Stimulated activated CD8-positive, alpha-beta memory T cell treated with anti-CD3 and anti-CD28 coated beads, Interleukin-15, amount 100 ng/mL, for 48 hours (primary cell): ENCODE measurements around the gene PTOV1.
A peak's percentile ranks its signal among the peaks of the same experiment; 100 is the strongest.

Source experiments
- DNase-seq, 2 donors: peaks; one replicate each; pipeline ENCODE4 v3.0.0-alpha.2; 2020; ENCODE audit warnings: low read depth in 2 of 2

The PTOV1 gene

DNA sequence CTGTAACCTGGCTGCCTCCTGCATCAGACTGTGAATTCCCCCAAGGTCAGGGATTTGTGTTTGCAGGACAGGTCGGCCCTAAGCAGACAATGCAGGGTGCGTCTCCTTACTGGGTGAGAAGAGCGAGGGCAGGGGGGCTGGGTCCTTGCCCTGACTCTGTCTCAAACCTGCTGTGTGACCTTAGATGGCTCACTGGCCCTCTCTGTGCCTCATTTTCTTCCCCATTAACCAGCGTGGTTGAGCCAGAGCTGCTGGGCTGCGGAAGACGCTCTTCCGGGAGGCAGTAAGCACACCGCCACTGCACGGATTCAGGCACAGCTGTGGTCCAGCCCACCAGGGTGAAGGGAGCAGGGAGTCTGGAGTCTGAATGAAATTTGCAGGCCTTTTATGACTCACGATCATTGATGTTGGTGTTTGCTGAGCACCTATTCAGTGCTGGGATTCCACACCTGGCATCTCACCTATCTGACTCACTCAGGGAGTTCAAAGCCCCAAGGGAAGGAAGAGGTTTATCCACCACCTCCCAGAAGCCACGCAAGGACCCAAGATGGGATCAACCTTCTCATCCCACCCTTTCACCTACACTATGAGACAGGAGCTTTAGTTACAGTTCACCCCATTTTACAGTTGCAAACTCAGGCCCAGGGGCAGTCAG lies 23.7 kb downstream of the PTOV1 start:
- DNase-seq: no peak

DNA sequence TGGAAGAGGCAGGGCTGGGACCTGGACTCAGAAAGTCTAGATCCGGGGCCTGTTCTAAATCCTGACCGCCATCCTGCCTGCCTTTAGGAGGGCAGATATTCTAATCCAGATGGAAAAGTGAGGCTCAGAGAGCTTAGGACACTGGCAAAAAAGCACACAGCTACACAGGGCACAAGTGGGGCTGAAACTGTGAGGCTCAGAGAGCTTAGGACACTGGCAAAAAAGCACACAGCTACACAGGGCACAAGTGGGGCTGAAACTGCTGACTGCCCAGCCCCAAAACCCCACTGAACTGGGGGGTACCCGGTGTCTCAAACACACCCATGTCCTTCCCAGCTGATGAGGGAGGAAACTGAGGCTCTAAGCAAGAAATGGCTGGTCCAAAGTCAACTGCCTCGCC lies 24.2 kb downstream of the PTOV1 start:
- DNase-seq: no peak

DNA sequence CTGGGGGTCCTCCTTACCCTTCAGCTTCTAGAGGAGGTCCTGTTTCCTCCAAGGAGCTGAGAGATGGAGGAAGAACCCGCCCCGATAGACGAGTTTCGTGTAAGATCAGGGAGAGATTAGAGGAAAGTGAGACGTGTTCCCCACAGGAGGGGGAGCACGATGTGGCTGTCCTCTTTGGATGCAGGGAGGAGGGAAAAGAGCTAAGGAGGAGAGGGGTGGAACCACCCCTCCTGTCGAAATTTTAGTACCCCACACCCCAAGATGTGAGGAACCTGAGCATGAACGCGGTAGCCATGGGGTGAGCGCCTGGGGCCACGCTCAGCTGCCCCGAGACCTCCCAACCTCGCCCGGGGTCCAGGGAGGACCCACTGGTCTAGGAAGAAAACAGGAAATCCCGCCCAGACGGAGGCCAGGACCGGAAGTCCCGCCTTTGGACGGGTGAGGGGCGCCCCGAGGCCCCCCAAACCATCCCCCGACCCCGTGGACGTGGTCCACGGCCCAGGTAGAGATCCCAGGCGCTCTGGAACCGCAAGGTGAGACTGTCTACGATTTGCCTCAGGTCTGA lies 25.0 kb downstream of the PTOV1 start:
- peak in 1 of 2 donors; percentile 39 for DNase-seq

DNA sequence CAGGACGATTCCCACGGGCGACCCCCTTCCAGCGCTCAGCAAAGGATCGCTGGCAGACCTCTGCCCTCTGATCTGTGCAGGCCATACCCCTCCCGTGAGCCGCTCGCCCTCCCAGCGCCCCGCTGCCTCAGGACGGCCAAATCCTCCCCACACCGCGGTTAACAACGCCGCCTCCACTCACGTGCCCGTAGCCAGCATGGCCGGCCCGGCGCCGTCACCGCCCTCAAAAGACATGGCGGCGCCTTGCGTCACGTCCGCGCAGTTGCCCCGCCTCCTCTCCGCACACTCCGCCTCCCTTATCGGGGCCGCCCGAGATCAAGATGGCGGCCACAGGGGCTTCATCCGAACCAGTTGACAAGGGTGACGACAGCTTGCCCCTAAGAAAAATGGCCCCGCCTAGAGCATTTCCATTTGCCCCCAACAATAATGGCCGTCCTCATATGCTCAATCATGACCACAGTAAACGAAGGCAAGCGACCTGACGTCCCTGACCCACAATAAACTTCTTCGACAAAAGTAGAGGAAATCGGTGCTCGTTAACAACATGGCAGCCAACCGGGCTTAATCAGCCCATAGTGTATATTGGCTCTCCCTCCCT lies 25.6 kb downstream of the PTOV1 start:
- peak; percentile 95 to 97 for DNase-seq

DNA sequence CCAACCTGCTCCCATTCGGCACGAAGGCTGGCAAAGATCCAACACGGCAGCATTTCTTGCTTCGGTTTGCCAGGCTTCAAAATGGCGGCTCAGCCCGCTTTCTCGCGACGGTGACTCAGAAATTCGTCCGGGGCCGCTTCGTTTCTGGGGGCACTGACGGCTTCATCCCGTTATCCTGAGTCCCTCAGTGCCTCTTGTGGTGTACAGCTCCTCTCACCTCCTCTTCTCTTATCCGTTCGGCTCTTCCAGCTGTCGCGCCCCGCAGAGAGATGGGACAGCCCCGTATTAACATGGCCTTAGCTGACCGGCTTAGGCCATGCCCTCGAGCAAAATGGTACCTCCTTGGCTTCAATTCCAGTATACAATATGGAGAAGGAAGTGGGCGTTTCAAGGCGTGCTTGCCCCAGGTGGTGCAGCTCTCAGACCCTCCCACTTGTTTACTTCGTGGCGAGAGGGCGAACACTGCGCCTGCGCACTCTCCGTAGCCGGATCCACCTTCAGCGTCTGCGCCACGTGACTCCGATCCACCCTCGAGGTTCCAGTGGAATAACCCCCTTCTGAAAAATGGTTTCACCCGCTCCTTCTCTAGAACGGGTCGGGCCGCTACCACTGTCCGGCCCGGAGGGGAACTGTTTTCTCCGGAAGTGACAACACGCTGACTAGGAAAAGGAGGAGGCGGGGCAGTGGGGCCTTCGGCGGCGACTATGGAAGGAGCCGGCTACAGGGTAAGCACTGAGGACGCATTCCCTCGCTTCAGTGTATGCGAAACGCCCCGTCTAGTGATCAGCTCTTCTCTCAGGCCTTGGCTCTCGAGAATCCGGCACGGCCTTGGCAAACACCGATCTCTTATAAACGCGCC lies 26.3 kb downstream of the PTOV1 start, which contains the start of the genes AKT1S1 and TBC1D17:
AKT1S1 (minus strand) TSS at position 336 of the 859 bp plus-strand sequence. CDS start 4,060 bp downstream, outside the sequence.
TBC1D17 (plus strand) TSS at position 683 of the 859 bp plus-strand sequence; CDS start at position 705, 22 bp downstream.
- peak; percentile 97 for DNase-seq

DNA sequence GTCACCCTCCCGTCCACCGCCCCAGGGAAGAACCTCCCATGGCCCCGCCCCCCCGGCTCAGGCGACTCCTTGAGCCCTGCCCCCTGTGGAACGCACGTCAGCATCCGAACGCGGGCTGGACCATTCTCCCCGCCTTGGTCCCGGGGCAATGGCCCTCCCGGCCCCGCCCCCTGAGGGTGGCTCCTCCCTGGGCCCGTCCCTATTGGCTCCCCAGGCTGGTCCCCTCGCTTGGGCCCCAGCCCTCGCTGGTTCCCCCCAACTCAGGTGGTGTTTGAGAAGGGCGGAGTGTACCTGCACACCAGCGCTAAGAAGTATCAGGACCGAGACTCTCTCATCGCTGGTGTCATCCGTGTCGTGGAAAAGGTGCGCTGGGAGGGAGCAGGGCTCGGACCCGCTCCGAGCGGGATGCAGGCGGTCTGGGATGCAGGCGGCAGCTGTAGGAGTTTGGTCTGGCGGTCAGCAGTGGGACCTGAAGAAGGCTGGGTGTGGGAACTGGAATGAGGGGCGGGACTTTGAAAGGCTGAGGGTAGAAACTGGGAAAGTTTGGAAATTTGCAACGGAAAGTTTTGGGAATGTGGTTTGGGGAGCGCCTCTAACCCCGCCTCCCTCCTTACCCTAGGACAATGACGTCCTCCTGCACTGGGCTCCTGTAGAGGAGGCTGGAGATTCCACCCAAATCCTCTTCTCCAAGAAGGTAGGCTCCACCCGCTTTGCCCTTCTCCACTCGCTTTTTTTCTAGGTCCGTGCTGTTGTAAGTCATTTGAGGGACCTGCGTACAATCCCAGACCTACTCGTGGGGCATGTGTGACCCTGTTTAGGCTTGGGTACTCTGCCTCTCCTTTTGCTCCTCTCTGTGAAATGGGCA lies 27.2 kb downstream of the PTOV1 start:
- DNase-seq: peak; percentile 98 to 99

DNA sequence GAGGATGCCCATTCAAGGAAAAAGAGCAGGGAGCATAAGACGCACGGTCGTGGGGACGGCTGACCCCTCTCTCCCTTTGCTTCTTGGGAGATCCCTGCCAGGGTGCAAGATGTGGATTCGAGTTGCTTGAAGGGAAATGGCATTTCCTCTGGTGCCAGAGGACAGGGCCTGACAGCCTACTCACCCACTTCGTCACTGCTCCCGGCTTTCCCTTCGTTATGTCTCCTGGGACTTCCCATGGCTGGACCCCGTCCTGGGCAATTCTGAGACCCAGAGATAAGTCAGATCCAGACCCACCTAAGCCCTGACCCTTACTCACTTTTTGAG lies 27.7 kb downstream of the PTOV1 start:
- DNase-seq: no peak

DNA sequence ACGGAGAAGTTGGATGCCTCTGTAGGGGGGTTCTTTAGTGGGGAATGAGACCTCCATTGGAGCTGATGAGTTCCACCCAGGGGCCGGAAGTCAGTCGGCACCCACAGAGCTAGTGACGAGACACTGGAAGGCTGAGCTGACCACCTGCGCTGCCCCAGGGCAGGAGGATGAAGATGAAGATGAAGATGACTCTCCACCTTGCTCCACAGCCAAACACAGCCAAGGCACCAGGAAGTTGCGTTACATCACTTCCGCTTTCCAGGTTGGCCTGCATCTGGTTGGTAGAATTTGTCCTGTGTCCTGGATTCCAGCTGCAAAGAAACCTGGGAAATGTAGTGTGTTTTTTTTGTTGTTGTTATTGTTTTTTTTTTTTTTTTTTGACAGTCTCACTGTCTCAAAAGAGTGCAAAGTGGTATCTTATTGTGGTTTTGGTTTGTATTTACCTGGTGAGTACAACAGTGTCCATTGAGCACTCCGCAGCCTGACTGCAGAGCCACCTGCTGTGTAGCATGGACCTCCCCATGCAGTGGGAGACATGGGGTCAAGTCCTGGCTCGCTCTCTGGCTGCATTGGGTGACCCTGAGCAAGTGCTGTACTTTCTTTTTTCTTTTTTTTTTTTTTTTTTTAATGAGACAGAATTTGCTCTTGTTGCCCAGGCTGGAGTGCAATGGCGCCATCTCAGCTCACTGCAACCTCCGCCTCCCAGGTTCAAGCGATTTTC lies 28.4 kb downstream of the PTOV1 start:
- DNase-seq: no peak

DNA sequence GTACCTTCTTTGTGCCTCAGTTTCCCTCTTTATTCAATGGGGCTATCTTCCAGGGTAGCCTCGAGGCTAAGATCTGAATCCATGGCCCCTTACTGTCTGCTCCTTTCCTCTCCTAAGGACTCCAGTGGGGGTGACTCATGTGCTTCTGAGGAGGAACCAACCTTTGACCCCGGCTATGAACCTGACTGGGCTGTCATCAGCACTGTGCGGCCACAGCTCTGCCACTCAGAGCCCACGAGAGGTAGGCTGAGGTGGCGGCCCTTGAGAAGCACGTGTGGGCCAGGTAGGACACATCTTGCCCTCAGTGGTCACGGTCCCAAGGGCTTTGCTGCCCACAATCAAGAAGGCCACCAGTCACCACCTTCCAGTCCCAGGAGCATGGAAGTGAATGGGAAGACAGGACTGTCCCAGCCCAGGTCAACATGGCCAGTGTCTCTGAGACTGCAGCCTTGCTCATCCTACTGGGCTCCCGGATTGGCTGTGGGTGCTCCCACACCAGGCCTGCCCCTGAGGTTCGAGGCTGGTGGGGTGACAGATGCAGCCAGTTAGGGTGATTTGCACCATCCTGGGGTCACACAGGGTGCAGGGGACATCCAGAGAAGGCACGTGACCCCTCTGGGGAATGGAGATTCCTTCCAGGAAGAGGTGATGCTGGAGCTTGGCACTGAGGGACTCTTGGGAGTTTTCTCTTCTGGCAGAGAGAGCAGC lies 29.4 kb downstream of the PTOV1 start:
- no peak for DNase-seq

DNA sequence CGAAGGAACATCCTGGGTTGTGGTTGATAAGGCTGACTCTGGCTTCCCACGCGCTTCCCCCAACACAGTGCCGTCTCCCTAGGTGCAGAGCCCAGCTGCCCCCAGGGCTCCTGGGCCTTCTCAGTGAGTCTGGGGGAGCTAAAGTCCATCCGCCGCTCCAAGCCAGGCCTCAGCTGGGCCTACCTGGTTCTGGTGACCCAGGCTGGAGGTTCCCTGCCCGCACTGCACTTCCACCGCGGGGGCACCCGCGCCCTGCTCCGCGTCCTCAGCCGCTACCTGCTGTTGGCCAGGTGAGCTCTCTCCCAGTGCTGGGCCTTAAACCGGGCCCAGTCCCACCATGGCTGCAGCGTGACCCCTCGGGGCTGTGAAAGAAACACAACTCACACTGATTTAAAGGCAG lies 30.2 kb downstream of the PTOV1 start:
- DNase-seq: no peak

DNA sequence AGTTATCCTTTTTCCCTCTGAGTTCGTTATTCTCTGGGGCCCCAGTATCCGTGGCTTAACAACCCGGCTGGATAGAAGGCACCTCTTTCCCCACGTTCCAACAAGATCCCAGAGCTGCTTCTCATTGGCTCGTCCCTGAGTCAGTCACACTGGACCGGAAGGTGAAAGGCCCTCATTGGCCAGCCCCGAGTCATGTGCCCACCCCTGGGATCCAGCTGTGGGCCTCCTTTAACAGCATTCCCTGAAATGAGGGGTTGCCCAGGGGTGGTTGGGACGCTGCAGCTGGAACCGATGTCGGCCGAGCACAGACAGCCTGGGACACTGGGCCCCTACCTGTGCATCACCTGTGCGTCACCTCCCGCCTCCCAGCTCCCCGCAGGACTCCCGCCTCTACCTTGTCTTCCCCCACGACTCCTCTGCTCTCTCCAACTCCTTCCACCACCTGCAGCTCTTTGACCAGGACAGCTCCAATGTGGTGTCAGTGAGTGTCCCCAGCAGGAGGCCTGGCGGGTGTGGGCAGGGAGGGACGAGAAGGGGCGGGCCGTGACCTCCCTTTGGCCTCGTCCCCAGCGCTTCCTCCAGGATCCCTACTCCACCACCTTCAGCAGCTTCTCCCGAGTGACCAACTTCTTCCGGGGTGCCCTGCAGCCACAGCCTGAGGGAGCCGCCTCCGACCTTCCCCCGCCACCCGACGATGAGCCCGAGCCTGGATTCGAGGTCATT lies 30.9 kb downstream of the PTOV1 start:
- no peak for DNase-seq

DNA sequence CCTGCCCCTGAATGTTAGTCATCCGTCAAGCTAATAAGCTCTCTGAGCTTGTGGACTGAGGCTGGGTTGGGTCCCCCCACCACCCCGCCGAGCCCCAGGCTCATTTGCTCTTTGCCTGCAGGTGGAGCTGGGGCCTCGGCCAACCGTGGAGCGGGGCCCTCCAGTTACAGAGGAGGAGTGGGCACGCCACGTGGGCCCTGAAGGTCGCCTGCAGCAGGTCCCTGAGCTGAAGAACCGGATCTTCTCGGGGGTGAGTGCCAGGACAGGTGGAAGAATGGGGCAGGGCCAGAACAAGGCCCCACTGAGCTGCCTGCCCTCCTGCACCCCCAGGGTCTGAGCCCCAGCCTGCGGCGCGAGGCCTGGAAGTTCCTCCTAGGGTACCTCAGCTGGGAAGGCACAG lies 31.7 kb downstream of the PTOV1 start:
- no peak for DNase-seq

DNA sequence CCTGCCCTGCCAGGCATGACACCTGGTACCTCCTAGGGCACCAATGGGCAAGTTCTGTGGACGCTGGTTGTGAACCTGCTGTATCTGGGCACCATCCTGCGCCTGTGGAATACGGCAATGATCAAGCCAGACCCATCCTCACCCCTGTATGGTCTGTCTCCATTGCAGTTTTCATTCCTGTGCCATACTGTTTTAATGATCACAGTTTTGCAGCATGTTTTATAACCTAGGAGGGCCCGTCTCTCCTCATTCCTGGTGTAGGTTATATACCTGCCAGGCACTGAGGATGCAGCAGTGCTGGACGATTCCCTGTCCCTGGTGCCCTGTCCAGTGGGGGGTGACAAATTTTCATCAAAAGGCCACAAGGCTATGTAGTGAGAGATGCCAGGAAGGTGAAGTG lies 32.1 kb downstream of the PTOV1 start:
- DNase-seq: no peak

DNA sequence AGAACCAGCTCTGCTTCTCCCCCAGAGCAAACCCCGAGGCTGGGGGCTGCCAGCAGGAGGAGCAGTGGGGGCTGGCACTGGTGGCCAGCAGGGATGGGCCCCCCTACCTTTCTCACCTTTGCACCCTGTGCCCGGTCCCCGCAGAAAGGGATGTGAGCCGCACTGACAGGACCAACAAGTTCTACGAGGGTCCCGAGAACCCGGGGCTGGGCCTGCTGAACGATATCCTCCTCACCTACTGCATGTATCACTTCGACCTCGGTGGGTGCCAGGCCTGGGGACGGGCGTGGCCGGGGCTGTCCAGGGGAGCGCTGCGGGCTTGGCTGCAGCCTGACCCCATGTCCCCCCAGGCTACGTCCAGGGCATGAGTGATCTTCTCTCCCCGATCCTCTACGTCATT lies 33.1 kb downstream of the PTOV1 start:
- DNase-seq: no peak

DNA sequence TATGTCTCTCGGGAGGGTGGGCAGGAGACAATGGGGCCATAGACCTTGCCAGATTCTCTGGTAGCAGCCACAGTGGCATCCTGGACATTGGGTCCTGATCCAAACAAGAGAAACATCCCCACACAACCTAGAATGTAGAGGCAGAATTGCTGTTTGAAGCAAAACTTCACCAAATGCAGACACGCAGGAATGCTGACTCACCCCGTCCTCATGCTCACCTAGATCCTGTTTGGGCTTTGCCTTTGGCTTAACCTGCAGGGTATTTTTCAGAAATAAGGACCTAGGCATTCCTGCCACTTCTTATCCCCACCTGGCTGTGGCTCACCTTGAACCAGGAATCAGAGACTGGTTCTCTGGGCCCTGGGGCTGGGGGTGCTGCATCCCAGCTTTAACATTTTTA lies 33.8 kb downstream of the PTOV1 start:
- no peak for DNase-seq

DNA sequence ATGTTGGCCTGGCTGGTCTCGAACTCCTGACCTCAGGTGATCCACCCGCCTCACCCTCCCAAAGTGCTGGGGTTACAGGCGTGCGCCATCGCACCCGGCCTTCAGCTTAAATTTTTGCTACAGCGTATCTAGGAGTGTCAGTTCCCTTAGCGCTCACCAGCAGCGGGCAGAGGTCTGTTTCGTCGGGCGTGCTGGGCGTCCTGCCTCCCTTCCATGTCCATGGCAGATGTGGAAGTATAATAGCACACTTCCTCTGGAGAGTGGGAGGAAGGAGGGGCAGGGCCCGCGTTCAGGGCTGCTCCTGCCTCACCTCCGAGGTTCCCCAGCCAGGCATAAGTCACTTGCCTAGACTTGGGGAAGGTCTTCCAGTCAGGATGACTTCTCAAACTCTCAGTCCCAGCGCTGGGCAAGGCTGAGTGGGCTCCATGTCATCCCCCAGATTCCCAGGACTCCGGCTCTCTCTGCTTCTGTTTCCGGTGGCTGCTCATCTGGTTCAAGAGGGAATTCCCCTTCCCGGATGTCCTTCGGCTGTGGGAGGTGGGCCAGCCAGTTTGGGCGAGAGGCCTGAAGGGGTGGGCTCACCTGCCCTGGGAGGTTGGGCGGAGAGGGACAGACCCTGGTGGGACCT lies 36.2 kb downstream of the PTOV1 start:
- DNase-seq: no peak

DNA sequence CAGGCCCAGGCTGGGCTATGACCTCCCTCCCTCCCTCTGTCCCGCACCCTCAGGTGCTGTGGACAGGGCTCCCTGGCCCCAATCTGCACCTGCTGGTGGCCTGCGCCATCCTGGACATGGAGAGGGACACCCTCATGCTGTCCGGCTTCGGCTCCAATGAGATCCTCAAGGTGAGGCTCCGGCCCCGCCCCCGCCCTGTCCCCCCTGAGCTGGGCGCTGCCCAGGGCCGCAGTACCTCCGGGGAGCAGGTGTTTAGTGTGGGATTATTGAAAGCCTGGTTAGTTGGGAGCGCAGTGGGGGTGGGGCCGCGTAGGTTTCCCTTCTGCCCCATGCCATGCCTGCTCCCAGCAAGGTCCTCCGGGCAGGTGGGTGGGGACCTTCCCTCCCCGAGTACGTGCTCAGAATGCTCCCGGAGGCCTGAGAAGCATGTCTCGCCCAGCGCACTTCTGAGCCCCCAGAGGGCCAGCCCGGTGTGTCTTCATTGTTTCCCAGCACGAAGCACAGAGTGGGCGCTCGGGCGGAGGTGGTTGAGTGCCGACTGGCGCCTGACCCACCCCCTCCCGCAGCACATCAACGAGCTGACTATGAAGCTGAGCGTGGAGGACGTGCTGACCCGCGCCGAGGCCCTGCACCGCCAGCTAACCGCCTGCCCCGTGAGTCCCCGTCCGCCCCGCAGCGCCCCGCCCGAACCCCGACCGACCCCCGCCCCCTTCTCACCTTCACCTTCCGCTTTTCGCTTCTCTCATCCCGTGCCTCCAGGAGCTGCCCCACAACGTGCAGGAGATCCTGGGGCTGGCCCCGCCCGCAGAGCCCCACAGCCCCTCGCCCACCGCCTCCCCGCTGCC lies 36.9 kb downstream of the PTOV1 start:
- no peak for DNase-seq

DNA sequence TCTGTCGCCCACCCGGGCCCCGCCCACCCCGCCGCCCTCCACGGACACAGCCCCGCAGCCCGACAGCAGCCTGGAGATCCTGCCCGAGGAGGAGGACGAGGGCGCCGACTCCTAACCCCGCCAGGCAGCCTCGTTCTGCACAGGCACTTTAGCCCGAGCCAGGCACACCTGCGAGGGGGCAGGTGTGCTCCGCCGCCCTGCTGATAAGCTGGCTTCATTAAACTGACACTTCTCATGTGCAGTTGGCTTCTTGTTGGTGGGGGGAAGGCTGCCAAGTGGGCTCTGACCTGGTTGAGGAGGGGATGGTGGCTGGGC lies 37.5 kb downstream of the PTOV1 start:
- no peak for DNase-seq
